Activated CD4-positive, alpha-beta T cell treated with anti-CD3 and anti-CD28 coated beads, Interleukin-2, amount 50 U/mL, for 48 hours (primary cell): ENCODE data around the gene RNF144A.

Experiments
- DNase-seq, 2 experiments: peaks; one replicate each; pipeline ENCODE4 v3.0.0-alpha.2; 2020

The RNF144A gene

DNA sequence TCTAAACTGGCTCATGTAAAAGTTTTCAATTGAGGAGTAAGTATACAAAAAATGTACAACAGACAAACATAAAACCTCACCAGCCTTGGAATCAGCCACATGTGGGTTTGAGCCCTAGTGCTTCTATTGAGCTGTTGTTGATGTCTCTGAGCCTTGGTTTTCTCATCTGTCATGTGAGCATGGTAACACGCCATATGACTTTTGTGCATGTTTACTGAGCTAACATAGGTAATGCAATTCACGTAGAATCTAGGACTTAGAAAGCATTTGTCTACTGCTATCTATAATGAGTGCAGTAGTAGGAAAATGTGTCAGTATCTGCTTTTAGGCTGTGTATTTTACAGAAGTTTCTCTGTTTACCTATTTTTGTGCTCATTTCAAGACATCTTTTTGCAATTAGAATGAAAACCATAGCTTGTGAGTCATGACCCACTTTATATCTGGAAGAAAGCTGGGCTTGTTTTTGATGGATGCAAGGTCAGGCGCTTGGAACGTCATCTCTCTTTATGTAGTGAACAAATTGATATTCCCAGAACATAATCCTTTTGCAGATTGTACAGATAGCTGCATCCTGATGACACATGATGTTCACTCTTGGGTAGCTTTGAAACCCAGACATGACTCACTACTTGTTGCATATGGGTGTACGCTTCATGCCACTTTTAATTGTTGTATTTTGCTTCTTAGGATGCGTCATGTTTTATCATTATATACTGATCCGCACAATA is 94.3 kb downstream of the RNF144A start:
- DNase-seq, result no peak

DNA sequence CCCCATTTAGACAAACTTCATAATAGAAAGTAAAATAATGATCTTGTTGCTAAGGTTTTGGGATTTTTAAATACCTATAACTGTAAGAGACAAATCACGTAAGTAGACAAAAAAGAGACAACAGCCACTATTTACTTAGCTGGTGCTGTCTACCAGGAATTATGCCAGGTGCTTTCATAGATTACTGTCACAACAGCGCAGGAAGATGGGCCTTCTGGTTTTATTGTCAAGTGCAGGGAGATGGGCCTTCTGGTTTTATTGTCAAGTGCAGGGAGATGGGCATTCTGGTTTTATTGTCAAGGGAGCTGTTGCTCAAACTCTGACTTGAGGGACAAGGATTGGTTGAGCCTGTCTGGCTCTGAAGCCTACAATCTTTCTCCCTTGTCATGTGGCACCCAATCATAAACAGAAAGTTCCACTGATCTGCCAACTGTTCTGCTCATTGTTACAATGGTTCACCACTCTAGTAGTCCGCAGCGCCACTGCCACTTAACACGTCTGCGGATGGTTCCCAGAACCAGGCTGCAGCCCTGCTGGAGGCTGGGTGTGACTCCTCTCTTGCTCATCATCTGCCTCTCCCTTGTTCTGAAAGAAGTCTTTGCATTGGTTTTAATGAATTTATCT is 95.0 kb downstream of the RNF144A start:
- no peak for DNase-seq

DNA sequence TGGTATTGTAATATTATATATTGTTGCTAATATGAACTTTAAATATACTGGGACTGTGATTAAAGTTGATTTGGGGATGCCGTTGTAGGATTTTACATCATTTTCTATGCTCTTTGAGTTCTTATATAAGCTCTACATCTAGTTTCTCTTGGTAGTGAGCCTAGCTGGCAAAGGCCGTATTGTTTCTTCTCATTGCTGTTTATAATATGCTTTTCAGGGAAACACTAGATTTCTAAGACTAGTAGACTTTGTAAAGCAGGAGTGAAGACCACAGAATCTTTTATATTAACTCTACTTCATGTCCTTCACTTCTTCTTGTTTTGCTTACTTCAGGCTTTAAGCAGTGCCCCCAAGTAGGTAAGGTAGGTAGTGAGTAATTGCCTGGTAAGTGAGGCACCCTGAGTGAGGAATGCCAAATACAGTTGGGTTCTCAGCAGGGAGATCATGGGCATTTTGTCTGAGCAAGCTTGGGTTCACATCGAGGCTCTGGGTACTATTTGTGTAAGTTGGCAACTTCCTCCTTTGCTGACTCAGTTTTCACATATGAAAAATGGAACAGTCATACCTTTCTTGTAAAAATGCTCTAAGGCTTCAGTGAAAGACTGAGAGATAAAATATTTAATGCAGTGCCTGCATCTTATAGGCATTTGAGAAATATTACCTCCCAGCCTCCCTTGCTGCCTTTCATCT is 96.4 kb downstream of the RNF144A start:
- no peak for DNase-seq

DNA sequence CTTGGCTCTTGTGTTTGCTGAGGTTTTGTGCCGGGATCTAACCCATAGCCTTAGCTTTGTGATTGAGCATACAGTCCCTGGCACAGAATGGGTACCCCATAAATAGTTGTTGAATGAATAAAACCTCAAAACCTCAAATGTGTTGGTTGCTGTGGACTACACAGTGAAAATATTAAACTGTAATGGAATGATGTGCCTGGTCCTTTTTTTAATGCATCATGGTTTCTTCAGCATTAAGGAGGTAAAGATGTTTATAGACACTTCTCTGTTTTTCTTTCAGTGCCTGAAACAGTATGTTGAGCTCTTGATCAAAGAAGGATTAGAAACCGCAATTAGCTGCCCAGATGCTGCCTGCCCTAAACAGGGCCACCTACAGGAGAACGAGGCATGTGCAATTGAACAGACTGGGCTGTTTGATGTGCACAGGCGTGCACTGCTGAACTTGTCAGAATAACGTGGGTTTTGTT is 97.0 kb downstream of the RNF144A start:
- peak; percentile 8 to 27 for DNase-seq

GRCh38 chr2:7015007-7015950 is 98.1 kb downstream of the RNF144A start:
- DNase-seq, result no peak

- no peak for DNase-seq
Observed at GRCh38 chr2:7016148-7016547, 98.9 kb downstream of the RNF144A start.

DNA sequence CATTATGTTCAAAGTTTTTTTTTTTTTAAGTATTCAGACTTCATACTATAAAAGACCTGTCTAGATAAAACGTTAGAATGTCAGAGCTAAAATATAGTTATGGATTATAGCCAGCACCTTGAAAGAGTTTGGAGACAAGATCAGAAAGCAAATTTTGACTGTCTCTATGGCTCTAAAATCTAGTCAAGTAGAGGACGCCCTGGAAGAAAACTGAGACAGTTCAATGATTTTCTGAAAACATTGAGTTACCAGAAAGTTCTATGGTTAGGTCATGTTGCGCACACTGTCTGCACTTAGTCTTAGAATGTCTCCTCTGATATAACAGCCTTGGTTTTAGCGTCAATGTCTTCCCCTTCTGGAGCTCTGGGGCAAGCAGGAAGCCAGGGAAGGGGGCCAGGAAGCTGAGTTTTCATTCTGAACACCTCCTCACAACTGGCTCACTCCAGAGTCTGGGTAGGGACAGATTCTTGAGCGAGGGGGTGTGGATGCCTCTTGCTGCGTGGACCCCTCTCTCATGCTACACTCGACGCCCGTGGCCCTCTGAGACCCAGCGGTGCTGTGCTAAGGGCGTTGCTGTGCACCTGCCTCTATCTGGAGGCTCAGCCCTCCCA is 99.5 kb downstream of the RNF144A start:
- DNase-seq, result no peak

DNA sequence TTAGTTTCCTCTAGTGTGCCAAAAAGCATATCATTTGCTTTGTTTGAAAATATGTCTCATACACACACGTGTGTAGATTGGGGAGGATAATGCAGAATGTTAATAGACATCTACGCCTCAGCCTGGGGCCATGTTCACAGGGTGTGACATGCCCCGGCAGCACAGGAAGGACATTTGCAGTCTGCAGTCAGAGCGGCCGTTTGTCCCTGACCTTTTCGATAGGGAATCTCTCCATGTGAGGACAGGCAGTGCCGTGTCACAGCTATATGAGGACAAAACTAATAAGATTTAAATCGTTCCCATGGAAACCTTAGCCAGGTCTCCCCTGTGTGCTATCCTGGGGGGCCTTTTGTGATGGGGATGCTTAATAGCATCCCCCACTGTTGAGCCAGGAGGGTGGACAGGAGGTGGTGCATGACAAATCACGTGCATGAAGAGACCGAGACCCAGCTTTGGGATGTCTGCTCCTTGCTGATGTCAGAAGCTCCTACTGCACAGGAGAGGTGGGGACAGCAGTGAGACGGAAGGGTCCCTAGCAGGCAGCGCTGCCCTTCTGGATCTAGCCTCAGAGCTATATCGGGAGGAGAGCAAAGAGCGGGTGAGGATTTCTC is 100.6 kb downstream of the RNF144A start:
- no peak for DNase-seq

GRCh38 chr2:7018282-7018701 is 101.1 kb downstream of the RNF144A start:
- no peak for DNase-seq

DNA sequence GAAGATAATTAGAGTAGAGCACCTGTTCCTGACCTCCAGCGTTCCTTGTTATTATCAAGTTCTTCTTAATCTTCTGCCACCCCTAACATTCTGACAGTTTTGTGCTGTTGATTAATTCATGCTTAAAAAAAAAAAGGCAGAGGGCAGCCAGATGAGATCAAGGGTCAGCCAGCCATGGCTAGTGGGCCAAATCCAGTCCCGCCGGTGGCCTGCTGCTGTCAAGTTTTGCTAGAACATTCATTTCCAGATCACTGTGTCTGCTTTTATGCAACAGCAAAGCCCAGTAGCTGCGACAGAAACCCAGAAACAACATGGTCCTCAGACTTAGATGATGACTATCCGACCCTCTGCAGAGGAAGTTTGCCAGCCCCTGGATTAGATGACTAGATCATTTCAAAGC is 101.6 kb downstream of the RNF144A start:
- DNase-seq, result no peak

DNA sequence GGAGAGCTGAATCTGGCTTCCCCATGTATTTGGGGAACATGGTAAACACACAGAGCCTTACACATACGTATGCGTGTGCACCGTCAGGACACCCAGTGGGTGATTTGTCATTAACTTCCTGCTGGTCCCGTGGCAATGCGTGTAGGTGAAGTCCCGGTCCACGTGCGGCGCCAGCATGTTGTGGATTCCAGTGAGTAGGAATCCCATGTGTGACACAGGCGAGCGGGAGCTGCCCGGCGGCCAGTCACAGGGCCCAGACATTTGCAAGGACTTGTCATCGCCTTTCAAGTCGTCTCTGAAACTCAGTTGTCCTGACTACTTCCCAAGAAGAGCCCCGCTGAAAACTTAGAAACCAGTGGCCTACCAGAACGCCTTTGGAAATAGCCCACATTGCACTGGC is 102.0 kb downstream of the RNF144A start:
- no peak for DNase-seq

DNA sequence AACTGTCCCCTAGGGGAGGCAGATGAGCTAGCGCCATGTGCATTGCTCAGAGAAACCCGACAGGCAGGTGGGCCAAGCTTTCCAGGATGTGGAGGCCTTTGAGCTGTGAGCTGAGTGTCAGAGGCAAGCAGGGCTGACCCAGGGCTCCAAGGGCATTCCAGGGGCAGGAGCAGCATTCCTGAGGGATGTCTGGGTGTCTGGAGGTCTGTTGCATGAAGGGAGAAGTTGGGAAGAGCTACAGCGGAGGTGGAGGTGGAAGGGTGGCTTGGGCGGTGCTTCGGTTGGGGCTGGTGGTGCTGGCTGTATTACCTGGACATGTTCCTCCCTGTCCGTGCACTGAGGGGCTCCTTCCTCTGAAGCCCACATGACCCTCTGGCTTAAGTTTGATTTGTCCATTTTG is 102.8 kb downstream of the RNF144A start:
- DNase-seq, result no peak

- no peak for DNase-seq
Observed at GRCh38 chr2:7020468-7020867, 103.3 kb downstream of the RNF144A start.

GRCh38 chr2:7020939-7021470 is 103.8 kb downstream of the RNF144A start:
- no peak for DNase-seq

DNA sequence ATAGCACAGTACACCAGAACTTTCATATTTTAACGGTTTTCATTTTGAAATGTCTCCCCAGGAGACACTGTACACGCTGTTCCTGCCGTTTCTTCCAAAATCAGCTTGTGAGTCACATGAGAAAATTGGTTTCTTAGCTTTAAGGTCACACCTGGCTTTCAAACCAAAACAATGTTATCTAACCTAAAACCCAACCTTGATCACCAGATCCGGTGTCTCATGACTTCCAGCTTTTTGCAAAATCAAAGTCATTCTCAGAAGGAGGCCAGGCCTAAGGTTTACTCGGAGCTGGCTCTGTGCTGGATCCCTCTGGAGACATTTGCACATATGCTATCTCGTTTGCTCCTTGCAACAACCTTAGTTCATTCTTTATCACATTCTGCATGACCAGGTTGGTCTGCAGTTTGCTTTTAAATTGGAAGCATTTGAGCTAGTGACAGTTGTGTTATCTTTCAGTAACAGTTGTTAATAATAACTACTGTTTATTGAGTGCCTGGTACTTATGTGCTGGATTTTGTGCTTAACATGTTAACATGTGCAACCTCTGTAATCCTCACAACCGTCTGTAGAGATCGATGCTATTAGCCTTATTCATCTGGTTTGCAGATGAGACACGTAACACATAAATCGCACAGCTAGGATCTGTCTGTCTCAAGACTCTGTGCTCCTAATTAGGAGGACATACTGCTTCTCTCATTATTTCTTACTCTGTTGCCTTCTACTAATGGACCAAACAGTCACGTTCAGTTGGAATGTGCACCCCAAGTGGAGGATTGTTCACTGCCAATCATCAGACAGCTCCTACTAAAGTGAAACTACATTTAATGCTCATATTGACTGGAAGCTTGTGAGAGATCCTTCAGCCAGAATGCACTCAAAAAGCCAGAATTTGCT is 105.5 kb downstream of the RNF144A start:
- DNase-seq, result no peak

DNA sequence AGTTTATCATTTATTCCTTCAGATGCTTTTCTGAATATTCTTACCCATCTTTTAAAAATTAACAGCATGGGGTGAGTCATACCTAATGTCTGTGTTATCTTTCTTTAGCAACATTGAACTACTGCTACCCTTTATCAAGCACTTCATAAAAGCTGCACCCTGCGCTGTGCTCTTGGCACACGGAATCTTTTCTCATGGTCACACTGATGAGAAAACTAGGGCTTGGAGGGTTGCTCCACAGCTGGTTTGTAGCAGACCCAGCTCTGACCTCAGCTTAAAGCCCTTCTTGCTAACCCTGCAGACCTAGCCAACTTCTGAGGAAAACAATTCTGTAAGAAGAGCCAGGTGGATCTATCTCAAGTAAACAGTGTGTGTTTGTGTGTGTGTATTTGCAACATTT is 106.3 kb downstream of the RNF144A start:
- no peak for DNase-seq

- DNase-seq, result no peak
Observed at GRCh38 chr2:7024261-7024660, 107.0 kb downstream of the RNF144A start.

- DNase-seq, result no peak
Observed at GRCh38 chr2:7025082-7025481, 107.9 kb downstream of the RNF144A start.

DNA sequence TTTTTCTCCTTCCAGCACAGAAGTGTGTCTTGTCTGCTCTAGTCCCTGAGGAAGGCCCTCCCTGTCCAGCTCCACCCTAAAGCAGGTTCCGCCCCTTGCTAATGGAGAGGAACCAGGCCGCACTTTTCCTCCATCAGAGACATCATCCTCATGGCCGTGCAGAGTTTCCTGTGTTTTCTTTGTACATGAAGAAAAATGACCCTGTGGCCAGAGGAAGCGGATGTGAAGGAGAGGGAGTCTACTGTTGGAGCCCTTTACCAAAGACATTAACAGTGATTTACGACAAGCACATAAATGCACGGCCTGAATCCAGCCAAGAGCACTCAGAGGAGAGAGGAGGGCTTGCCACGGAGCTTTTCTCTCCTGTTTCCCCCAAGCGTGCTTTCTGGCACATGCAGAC is 109.5 kb downstream of the RNF144A start:
- DNase-seq, result no peak

DNA sequence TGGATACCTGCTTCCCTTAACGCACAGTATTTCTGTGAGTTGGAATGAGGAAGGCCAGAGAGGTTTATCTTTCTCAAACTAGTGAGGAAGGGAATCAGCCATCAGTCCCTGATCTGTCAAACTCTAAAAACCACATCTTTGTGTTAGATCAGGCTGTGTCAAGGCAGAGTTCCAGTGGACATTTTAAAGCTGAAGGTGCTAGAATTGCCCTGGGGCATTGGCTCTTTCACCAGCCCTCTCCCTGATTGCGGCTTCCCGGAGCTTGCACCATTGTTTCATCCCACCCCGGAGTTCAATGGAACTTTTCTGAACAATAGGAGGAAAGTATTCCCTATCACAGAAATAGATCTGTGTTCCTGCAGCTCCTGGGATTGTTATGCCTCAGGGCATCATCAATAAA is 110.2 kb downstream of the RNF144A start:
- DNase-seq, result no peak
